NCI-H510A (cell line): ENCODE data around the gene GAP43.

Source experiments
- DNase-seq: peaks from one replicate; lab custom pipeline; 2025; lab: John Stamatoyannopoulos, UW

The GAP43 gene

DNA sequence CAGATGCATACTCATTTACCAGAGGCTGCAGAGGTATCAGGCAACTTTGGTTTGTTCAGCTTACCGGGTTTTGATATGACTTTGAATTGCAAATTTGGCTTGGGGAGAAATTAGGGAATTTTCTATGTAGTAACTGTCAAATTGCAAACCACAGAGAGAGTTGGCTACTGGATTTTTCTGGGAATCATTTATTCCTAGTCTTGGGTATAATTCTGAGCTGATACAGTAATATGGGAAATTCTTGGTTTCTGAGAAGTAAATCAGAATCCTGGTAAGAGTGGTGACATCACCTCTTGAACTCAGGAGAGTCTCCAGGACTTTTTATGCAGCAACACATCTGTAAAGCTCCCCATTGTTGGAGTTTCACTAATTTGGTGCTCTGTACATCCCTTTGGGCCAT is 39.0 kb downstream of the GAP43 start:
- no peak for DNase-seq

DNA sequence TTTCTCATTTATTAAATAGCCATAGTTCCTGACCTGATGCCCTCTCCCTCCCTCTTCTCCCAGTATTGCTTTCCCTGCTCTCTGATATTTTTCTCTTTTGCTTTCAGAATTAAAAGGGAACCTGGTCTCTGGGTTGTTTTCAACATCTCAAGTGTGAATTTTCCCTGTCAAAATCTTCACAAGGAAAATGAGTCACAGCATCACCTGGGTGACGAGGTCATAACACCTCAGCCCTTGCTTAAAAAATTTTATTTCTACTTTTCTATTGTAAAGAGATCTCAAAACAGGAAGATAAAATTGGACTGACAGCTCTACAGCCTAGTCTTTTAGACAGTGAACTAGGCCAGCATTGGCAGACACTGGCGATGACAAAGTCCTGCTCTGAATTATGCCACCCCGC is 40.1 kb downstream of the GAP43 start:
- no peak for DNase-seq

DNA sequence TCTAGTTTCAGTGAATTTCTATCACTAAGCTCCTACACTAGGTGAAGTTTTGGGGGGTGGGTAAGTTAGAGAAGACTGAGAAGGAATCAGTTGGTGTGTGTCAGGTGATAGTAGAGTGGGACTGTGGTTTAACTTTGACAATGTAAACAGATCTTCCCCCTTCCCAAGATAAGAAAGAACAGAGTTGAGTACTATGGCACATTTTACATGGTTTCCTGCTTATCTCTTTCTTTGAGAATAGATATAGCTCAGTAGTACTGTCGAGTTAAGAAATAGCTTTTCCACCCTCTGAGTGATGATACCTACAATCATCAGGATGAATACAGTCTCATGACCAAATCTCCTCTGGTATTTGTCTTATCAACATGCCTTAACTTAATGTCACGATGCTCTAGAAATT is 42.8 kb downstream of the GAP43 start:
- no peak for DNase-seq

DNA sequence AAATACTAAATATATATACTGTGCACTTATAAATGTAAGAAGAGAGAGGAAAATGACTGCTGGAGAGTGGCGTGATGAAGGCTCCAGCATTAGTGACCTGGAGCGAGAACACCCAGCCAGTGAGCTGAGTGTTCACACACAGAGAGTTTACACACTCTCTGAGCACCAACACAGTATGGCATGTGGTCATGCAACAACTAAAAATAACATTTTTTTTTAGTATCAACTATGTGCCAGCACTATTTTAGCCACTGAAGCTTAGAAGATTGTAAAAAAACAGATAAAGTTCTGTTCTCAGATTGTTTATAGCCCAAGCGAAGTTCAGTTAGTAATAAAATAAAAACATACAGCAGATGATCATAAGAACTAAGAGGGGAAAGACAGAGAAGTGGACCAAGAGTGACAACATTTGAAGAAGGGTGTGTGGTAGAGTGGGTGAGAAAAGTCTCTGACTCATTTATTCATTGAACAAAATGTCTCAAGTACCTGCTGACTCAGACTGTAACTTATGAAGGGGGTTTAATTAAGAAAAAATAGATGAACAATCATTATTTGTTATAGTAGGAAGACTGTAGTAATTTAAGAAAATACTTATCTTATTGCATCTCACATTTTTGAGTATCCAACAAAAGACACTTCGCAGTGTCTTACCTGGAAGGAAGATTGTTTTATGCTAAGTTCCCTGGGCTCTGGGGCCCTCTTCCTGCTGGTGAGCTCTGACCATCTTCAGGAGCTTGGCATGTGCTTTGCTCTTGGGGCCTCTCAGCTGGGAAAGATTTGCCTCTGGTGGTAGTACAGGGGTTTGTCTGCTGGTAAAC is 43.8 kb downstream of the GAP43 start:
- DNase-seq: no peak

DNA sequence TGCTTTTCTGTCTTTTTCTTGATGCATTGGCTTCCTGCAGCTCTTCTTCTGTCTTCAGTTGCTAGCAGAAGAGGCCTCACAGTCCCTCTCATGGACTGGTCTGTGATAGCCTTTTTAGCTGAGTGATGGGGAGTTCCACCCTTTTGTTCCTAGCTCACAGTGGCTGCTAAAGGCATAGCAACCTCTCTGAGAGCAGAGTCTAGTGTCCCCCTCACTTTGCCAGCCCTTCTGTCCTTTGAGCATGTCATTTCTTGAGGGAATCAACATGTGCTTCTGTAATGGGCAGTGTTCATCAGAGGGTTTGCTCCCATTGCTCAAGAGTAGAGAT is 44.4 kb downstream of the GAP43 start:
- no peak for DNase-seq

DNA sequence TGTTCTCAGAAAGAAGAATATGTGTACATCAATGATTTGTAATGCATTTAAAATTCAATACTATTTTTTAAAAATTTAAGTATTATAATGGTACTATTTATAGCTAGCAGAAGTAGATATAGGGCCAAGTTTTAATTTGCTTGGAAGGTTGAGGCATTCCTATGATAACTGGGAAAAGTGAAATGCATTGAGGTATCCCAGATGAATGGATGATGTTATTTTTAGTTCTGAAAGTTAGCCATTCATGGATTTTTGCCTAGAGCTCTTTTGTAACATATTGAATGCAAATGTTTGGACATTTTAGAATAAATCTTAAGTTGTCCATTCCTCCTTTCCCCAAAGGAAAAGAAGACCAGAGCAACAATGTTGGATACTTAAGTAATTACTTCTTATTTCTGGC is 47.6 kb downstream of the GAP43 start:
- no peak for DNase-seq

DNA sequence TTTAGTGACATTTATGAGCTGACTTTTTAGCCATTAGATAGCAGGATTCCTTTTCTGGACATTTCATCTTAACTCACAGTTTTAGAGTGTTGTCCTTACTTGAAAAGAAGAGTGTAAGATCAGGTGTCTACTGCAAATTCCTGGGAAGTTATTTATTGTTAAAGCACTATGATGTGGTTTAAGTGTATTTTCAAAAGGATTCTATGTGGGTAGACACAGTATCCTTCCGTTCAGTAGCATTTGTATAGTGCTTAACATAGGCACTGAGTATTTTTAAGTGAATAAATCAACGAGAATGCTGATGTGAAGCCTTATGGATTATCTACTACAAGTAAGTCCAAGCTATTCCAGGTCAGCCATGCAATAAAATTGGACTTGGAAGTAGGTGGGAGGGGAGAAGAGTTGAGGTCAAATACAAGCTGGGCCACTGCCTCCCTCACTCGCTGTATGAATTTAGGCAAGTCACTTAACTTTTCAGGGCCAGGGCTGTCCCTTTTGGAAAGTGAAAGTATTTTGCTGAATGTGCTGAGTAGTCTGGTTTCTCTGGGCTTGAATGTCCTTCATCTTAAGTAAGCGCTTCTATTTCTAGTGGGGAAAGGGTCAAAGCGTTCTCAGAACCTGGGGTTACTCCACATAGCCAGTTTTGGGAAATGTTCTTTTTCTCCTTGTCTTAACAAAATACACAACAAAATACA is 48.6 kb downstream of the GAP43 start:
- DNase-seq: no peak

DNA sequence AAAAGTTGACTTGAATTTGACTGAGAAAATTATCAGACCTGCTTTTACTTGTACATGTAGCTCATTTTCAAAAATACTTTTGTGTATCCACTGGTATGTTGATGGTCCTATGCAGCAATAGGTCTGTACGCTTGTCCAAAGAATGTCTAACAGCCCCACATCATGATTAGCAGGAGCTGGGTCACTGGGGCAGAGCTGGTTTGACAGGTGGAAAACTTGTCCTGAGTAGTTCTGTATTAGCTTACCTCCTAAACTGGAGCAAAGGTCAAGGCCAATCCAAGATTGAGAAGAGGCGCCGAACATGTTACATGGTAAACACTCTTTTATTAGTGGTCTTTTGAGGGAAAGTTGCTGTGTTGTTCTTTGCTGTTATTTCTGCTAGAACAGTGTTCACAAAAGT is 50.6 kb downstream of the GAP43 start:
- no peak for DNase-seq

DNA sequence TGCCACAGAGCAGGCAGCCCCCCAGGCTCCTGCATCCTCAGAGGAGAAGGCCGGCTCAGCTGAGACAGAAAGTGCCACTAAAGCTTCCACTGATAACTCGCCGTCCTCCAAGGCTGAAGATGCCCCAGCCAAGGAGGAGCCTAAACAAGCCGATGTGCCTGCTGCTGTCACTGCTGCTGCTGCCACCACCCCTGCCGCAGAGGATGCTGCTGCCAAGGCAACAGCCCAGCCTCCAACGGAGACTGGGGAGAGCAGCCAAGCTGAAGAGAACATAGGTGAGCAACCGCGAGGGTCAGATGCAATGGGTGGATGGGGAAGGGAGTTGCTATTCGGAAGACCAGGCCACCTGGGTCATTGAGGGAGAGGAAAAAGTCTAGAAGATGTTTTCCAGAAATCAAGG is 53.0 kb downstream of the GAP43 start:
- no peak for DNase-seq

DNA sequence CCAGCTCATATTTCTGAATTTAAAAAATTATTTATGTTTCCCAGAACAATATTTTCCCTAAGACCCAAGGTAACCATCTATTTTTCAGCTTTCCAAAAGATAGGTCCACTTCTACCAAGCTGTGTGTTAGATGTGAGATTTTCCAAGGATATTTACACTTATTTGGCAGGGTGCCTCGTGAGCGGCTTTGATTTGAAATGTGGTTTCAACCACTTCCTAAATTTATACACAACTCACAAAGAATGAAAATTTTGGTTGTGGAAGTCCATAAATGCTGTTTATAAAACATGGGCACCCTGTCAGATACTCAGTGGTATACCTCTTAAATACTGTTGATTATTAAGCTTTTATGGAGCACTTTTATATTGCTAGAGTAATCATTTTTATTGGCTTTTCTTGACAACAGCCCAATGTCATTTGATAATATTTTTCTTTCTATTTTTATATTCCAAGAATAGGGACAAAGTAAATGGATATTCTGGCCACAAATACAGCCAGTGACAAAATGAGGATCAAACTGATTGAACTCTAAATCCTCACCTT is 57.6 kb downstream of the GAP43 start:
- no peak for DNase-seq

DNA sequence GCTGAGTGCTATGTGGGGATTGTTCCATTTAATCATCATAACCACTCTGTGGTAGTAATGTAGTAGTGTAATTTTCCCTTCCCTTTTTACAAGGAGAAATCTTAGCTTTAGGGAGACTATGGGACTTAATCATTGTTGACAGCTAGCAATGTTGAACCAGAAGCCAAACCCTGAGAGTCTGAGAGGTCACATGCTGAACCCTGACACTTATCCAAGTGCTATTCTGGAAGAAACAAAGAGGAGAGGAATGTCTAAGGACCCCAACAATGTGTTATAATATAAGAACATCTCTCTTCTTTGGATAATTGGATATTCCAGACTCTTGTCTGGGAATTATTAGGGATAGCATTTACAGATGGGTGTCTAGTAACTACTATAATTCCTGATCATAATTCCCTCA is 58.4 kb downstream of the GAP43 start:
- DNase-seq: no peak

DNA sequence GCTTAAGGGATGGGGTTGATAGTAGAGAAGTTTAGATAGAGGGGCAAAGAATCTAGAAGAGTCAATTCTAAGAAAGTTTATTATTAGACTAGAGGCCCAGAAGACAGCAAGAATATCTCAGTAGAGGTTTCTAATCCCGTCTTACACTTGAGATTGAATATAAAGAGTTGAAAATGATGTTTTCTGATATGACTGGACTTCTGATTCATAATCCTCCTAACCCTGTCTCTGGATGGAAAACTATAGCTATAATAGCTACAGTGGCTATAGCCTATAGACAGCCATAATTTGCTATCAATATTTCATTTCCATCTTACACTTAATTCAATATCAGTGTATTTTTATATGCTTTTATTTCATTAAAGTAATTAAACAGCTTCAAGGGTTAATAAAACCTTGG is 60.0 kb downstream of the GAP43 start:
- DNase-seq: no peak

DNA sequence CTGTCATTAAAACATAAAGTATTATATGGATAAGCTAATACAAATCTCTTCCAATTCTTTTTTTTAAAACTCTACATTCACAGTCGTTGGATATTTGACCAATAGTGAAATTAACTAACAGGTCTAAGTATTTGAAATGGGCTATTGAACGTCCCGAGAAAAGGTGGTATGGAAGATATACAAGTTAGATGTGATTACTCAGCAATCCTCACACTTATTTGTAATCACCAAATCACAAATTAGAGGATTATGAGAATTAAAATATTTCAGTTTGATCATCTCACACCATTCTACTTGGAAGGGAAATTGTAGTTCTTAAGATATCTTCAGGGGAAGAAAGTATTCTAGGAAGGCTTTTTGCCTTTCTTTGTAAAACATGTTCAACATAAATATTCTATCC is 60.5 kb downstream of the GAP43 start:
- DNase-seq: no peak

DNA sequence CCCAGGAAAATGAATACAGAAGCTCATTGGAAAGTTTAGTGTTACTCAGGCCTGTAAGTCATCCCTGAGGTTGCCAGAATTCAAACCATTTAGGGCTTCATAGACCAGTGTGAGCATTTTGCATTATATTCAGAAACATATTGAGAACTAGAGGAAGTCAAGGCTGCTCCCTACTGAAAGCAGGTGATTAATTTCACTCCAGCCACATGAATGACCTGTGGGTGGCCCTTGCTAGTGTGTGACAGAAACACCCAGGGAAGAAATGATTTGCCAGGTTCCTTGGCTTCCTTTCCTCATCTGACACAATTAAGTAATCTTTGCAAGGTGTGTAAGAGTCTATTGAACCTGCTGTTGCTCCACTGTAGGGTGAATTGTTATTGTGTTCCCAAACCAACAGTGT is 61.8 kb downstream of the GAP43 start:
- DNase-seq: no peak

DNA sequence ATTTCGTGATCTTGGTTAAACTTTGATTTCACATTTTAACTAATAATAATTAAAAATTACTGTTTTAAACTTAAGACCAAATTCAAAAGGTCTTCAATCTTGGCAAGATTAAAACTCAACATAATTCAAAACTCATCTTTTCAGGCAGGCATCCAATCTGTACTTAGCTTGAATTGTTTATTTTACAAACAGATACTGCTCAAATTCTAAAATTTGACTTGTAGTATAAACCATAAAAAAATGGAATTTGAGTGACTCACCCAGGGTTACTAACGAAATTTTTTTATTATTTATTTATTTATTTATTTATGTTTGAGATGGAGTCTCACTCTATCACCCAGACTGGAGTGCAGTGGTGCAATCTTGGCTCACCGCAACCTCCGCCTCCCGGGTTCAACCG is 64.4 kb downstream of the GAP43 start:
- DNase-seq: no peak

DNA sequence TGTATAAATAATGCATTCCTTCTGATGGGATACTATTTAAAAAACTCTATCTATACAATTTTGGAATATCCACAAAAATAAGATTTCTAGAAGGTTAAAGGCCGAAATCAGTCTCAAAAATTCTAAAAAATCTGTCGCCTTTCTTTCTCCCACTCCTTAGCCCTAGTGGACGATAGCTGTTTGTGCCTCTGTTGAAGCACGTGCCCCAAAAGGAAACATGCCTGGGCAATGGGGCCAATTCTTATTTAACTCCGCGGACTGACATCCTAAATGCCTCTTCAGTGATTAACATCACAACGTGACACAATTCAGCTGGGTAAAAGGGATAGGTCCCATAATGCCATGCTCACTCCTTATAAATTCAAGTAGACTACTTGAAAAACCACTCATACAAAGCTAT is 65.1 kb downstream of the GAP43 start:
- DNase-seq: no peak

DNA sequence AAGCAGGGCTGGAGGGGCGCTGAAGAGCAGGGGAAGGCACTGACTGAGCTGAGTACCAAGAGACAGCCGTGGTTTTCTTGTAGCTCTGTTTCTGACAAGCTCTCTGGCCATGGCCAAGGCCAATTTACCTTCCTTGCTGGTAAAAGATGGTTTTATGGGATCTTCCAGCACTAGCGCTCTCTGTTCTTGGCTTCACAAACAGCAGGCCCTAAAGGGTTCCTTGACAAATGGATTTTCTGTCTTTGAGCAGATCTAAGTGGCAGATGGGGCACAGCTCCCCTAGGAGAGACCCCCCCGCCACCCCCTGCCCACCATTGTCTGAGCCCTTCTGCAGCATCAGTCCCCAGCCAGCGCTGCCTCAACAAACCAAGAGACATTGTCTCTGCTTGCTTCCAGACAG is 66.6 kb downstream of the GAP43 start:
- DNase-seq: no peak

DNA sequence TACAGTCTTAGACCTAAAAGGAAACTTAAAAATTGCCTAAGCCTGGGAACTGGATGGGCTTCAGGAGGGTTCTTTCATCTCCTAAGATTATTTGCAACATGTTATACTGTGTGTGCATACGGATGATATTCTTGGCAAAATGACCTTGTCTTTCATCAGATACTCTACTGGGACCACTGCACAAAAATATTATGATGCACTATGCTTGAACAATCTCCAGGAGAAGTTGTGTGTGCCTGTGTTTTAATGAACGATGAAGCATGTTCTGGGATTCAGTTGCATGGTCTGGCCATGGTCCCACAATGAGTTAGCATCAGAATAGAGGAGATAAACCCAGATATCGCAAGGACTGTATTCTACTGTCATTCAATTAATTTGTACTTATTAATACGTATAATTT is 68.7 kb downstream of the GAP43 start:
- DNase-seq: no peak

DNA sequence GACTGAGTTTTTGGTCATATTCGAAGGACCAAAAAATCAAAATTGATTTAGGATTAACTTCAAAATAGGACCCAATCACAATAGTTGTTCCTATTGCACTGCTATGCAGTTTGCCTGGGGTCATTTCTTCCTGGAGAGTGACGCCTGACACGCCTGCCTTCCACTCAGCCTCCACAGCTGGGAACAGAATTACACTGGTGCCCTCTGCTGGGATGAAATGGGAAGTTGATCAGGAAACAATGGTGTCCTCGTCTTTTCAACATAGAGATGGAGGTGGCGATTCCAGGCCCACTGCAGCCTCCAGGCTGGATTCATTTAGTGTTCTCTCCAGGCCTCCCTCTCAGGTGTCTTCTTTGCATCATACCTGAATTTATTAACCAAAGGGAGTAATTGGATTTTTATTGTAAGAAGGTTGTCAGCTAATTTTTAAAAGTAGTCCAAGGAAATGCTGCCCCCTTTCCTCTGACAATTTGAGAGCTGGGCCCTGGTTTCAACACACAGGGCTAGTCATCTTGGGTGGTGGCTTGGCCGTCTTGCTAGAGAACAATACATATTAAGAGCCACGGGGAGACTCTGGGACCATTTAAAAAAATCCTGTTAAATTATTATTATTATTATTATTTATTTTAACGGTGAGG is 69.7 kb downstream of the GAP43 start:
- DNase-seq: peak; percentile 12

DNA sequence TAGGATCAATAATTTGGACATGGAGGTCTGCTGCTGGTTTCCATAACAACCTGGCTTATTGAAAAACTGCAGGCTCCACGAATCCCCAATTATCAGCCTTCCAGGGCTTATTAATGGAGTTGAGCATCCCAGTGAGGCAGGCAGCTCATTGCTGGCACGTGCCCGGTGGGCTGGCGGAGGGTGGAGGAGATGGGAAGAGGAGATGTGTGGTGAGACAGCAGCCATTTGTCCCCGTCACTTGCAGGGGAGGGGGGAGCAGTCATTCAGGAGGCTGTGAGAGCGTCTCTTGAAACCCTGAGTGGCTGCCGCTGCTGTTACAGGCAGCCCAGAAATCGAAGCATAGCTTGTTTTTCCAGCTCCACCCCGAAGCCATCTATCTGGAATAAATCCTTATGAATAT is 70.6 kb downstream of the GAP43 start:
- DNase-seq: peak; percentile 4

DNA sequence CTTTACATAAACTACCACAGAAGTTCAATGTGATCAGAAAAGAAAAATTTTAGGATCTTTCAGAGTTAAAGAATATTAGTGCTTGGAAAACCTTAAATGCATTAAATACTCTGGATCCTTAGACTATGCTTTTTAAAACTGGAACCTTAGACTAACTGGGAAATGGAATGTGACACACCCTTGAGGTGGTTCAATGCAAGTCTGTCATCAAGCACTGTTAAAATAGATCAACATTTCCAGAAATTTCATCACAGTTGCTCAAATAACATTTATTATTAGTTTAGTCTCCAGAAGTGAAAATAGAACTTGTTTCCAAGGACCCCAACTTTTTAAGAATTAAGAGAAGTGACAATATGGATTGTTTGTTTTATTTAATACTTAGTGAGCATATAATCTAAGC is 71.8 kb downstream of the GAP43 start:
- no peak for DNase-seq

DNA sequence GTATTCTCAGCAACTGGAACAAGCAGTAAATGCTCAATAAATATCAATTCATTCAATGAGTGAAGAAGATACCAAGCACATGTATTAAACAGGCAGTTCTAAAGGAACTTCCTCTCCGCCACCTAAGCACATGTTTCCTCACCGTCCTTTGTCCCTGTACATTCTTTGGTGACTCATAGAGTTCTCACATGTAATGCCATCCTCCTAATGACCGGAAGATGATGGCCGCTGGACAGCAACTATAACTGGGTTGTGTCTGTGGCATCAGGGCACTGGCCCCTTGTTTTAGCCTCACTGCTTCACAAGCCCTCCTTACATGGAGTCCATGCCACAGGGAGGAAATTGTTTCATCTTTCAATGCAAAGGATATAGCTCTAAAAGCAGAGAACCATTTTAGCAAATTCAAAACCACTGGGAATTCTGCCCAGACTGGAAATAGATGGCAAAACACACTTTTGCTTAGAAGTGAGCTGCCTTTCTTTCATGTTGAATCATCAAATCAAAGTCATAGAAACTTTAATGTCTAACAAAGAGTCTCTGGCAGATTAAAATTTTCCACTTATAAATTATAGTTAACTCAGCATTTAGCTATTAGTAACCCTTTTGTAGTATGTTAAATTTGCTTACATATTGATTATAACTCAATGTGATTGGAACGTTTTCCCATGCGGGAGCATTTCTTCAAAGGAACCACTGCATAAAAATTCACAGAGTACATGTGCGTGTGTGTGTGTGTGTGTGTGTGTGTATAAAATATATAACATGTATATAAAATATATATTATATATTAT is 74.1 kb downstream of the GAP43 start:
- DNase-seq: no peak
